NCI-H2227 (cell line): ENCODE measurements around the gene KDM5B.
A peak's percentile ranks its signal among the peaks of the same experiment; 100 is the strongest.
"Not testable (repeated sequence)": the region's sequence is repeated elsewhere in the genome, so short reads cannot be mapped to it uniquely, and the experiment has no call there.

Source experiments
- DNase-seq: peaks from one replicate; lab custom pipeline; 2025; ENCODE audit not compliant: unreplicated experiment; lab: John Stamatoyannopoulos, UW

The KDM5B gene

GRCh38 chr1:202812176-202813026 lies 4.2 kb upstream of the KDM5B start:
- no peak for DNase-seq

GRCh38 chr1:202811296-202812175 lies 3.3 kb upstream of the KDM5B start:
- peak; percentile 55 for DNase-seq

GRCh38 chr1:202810615-202811295 lies 2.5 kb upstream of the KDM5B start, which contains the start of gene PCAT6:
PCAT6 (plus strand) TSS chr1:202810954.
- DNase-seq: peak; percentile 97

GRCh38 chr1:202810193-202810614 lies 2.0 kb upstream of the KDM5B start:
- DNase-seq: no peak

GRCh38 chr1:202809597-202810159 lies 1.5 kb upstream of the KDM5B start:
- DNase-seq: no peak

GRCh38 chr1:202807451-202807925 lies 733 bp downstream of the KDM5B start:
- DNase-seq: peak; percentile 37

- DNase-seq: peak; percentile 23
Observed at GRCh38 chr1:202806845-202807450, 1.3 kb downstream of the KDM5B start.

GRCh38 chr1:202805886-202806844 lies 2.1 kb downstream of the KDM5B start:
- peak; percentile 37 for DNase-seq

- DNase-seq: no peak
Observed at GRCh38 chr1:202804126-202804525, 4.1 kb downstream of the KDM5B start.

GRCh38 chr1:202802998-202803932 lies 5.0 kb downstream of the KDM5B start:
- peak; percentile 14 for DNase-seq

GRCh38 chr1:202802034-202802433 lies 6.2 kb downstream of the KDM5B start:
- DNase-seq: no peak

- DNase-seq: no peak
Observed at GRCh38 chr1:202801175-202801574, 7.0 kb downstream of the KDM5B start.

GRCh38 chr1:202800742-202801141 lies 7.5 kb downstream of the KDM5B start:
- DNase-seq: no peak

- DNase-seq: no peak
Observed at GRCh38 chr1:202798792-202799331, 9.4 kb downstream of the KDM5B start.

- DNase-seq: no peak
Observed at GRCh38 chr1:202798260-202798659, 10.0 kb downstream of the KDM5B start.

GRCh38 chr1:202796670-202797069 lies 11.6 kb downstream of the KDM5B start:
- no peak for DNase-seq

- DNase-seq: not testable (repeated sequence)
Observed at GRCh38 chr1:202794931-202795330, 13.3 kb downstream of the KDM5B start.
